IMR-90 (cell line): ENCODE results near the gene KDM1A. TPM values are rescaled to one million over a fixed set of nuclear protein-coding genes. Genes with fewer than 3 reads are reported as not detected.

ENCODE experiments used
- ATAC-seq: fragments of 200-7000 bp; cut with Tn5 transposase; 2 replicates; pipeline ENCODE4 v1.9.1; 2020; ENCODE audit warnings: low read depth, mild to moderate bottlenecking, moderate library complexity
- BruUV-seq: library from RNA; stranded (reverse); fragments of 400-500 nt; replicated peaks from 2 replicates; lab custom pipeline; 2021; lab: Mats Ljungman, UMichigan
- CTCF ChIA-PET: fragments of 300-600 bp; formaldehyde crosslinking; extraction: SDS; loops from one replicate; lab custom pipeline; 2021; ENCODE audit warnings: antibody characterized with exemption; lab: Yijun Ruan, JAX
- POLR2A ChIA-PET: fragments of 300-600 bp; sonication (Branson Sonifier 250); formaldehyde crosslinking; loops from one replicate; lab custom pipeline; 2022; ENCODE audit warnings: antibody characterized with exemption; ENCODE audit not compliant: unreplicated experiment; lab: Charles Lee
- DNase-seq: peaks from one replicate; pipeline ENCODE4 v3.0.0; 2013
- H2AFZ ChIP-seq: replicated peaks from 2 replicates; pipeline ENCODE3; 2013; ENCODE audit warnings: low read length, mild to moderate bottlenecking; ENCODE audit not compliant: poor library complexity
- H2AK5ac ChIP-seq: 2 replicates; pipeline ENCODE4 v1.6.1; 2013; ENCODE audit warnings: low read depth, low read length, inconsistent platforms
- H2AK9ac ChIP-seq: replicated peaks from 2 replicates; pipeline ENCODE3; 2013; ENCODE audit warnings: mild to moderate bottlenecking, low read depth, low read length, moderate library complexity; ENCODE audit not compliant: poor library complexity
- H2BK120ac ChIP-seq: 2 replicates; pipeline ENCODE4 v1.6.1; 2013; ENCODE audit warnings: low read depth, low read length, inconsistent platforms
- H2BK15ac ChIP-seq: 3 replicates; pipeline ENCODE4 v1.6.1; 2013; ENCODE audit warnings: low read depth, low read length, inconsistent platforms
- H2BK20ac ChIP-seq: 2 replicates; pipeline ENCODE4 v1.6.1; 2013; ENCODE audit warnings: low read depth, mild to moderate bottlenecking, inconsistent platforms, low read length, moderate library complexity
- H2BK5ac ChIP-seq: 2 replicates; pipeline ENCODE4 v1.6.1; 2013; ENCODE audit warnings: mild to moderate bottlenecking, low read depth, low read length, inconsistent platforms; ENCODE audit not compliant: poor library complexity, severe bottlenecking
- H3K14ac ChIP-seq: replicated peaks from 2 replicates; pipeline ENCODE4 v1.6.1; 2013; ENCODE audit warnings: low read depth, low read length, inconsistent platforms
- H3K18ac ChIP-seq: 2 replicates; pipeline ENCODE4 v1.6.1; 2013; ENCODE audit warnings: low read depth, low read length, control low read depth
- H3K23ac ChIP-seq: 2 replicates; pipeline ENCODE4 v1.6.1; 2013; ENCODE audit warnings: low read depth, low read length, inconsistent platforms
- H3K27ac ChIP-seq: 2 replicates; pipeline ENCODE4 v1.5.1; 2013; ENCODE audit warnings: mild to moderate bottlenecking, control low read depth, low read length; ENCODE audit not compliant: insufficient read depth
- H3K27me3 ChIP-seq: 2 replicates; pipeline ENCODE4 v1.6.1; 2013; ENCODE audit warnings: low read length; ENCODE audit not compliant: control insufficient read depth, insufficient read depth
- H3K36me3 ChIP-seq: 2 replicates; pipeline ENCODE4 v1.6.1; 2013; ENCODE audit warnings: low read length, mixed read lengths; ENCODE audit not compliant: control insufficient read depth, insufficient read depth
- H3K4ac ChIP-seq: 2 replicates; pipeline ENCODE4 v1.6.1; 2013; ENCODE audit warnings: low read depth, low read length, inconsistent platforms
- H3K4me1 ChIP-seq: 2 replicates; pipeline ENCODE4 v1.6.1; 2013; ENCODE audit warnings: low read length, mixed read lengths; ENCODE audit not compliant: control insufficient read depth, insufficient read depth
- H3K4me2 ChIP-seq: 2 replicates; pipeline ENCODE4 v1.6.1; 2013; ENCODE audit warnings: low read depth, mild to moderate bottlenecking, control low read depth, low read length, moderate library complexity
- H3K4me3 ChIP-seq: 2 replicates; pipeline ENCODE4 v1.5.1; 2013; ENCODE audit warnings: low read depth, mild to moderate bottlenecking, control low read depth, low read length, moderate library complexity; ENCODE audit not compliant: insufficient read depth
- H3K56ac ChIP-seq: 2 replicates; pipeline ENCODE4 v1.6.1; 2013; ENCODE audit warnings: low read length, inconsistent platforms; ENCODE audit not compliant: insufficient read depth; ENCODE audit errors: extremely low read depth
- H3K79me1 ChIP-seq, 2 experiments: 2 replicates each; pipeline ENCODE4 v1.6.1; 2013; ENCODE audit warnings: low read length in 2 of 2, inconsistent platforms in 1 of 2, low read depth in 1 of 2
- H3K9ac ChIP-seq: 2 replicates; pipeline ENCODE4 v1.6.1; 2013; ENCODE audit warnings: low read depth, low read length, control low read depth
- H3K9me1 ChIP-seq: 2 replicates; pipeline ENCODE4 v1.6.1; 2013; ENCODE audit warnings: low read length, inconsistent platforms; ENCODE audit not compliant: insufficient read depth
- H3K9me3 ChIP-seq: 2 replicates; pipeline ENCODE4 v1.6.1; 2013; ENCODE audit warnings: low read length; ENCODE audit not compliant: control insufficient read depth, insufficient read depth
- H4K20me1 ChIP-seq: 2 replicates; pipeline ENCODE4 v1.6.1; 2013; ENCODE audit warnings: low read length, inconsistent platforms; ENCODE audit not compliant: insufficient read depth
- H4K5ac ChIP-seq: 2 replicates; pipeline ENCODE4 v1.6.1; 2013; ENCODE audit warnings: mild to moderate bottlenecking, low read depth, low read length, control low read depth
- H4K8ac ChIP-seq, 2 experiments: 2 replicates each; pipeline ENCODE4 v1.6.1; 2013; ENCODE audit warnings: low read depth in 2 of 2, low read length in 2 of 2, control low read depth in 1 of 2, inconsistent platforms in 1 of 2
- H4K91ac ChIP-seq: 2 replicates; pipeline ENCODE4 v1.6.1; 2013; ENCODE audit warnings: low read depth, low read length, inconsistent platforms; ENCODE audit not compliant: insufficient read depth
- CEBPB ChIP-seq: IDR thresholded peaks from 2 replicates; pipeline ENCODE4 v1.6.1; 2012; ENCODE audit warnings: low read depth, low read length, improper control_type of control experiment
- MAFK ChIP-seq: IDR thresholded peaks from 2 replicates; pipeline ENCODE4 v1.6.1; 2012; ENCODE audit warnings: low read depth, low read length, improper control_type of control experiment
- POLR2A ChIP-seq: IDR thresholded peaks from 2 replicates; pipeline ENCODE4 v1.6.1; 2012; ENCODE audit warnings: mild to moderate bottlenecking, low read depth, low read length
- RAD21 ChIP-seq: IDR thresholded peaks from 2 replicates; pipeline ENCODE4 v1.6.1; 2012; ENCODE audit warnings: low read length, improper control_type of control experiment
- WGBS, 2 experiments: methylation state at CpG; one replicate each; pipeline versions ENCODE4 v1.1.5 to v1.1.7; 2013; ENCODE audit warnings: missing lambda C conversion rate in 2 of 2; ENCODE audit not compliant: insufficient read length in 1 of 2; ENCODE audit errors: extremely low coverage in 2 of 2; 5-methylcytosine and 5-hydroxymethylcytosine counted together
- dilution Hi-C: fragments of 300-500 bp; cut with HindIII; formaldehyde crosslinking; loops from one replicate; pipeline ENCODE4 v1.14.3; 2018; ENCODE audit warnings: low sequenced_read_pairs; ENCODE audit not compliant: unreplicated experiment
- in situ Hi-C: fragments of 300-500 bp; cut with MboI; formaldehyde crosslinking; loops from 3 replicates; pipeline ENCODE4 v1.14.3; 2019; ENCODE audit warnings: low sequenced_read_pairs, inconsistent platforms, mixed read lengths
- intact Hi-C: fragments of 100-400 bp; cut with micrococcal nuclease; formaldehyde crosslinking; loops from 2 replicates; pipeline ENCODE4 v1.10.0; 2022
- polyA plus RNA-seq, 3 experiments: library from polyadenylated mRNA; depleted of rRNA; stranded (reverse); fragments of >200 nt; gene quantifications; 2 replicates each; pipeline ENCODE4 v1.2.3, GENCODE V29; 2012; ENCODE audit warnings: low replicate concordance in 1 of 3
- total RNA-seq: library from RNA; depleted of rRNA; stranded (reverse); fragments of >200 nt; gene quantifications from 2 replicates; pipeline ENCODE4 v1.2.3, GENCODE V29; 2012
- TF ChIP-seq, protein P1 (sequence below): fragments of 150-350 bp; IDR thresholded peaks from 2 replicates; pipeline ENCODE4 v1.6.1; 2016; ENCODE audit warnings: low read depth, mild to moderate bottlenecking, low read length, moderate library complexity, borderline replicate concordance

KDM1A gene
- total and polyA plus RNA-seq, 2 of the 4 experiments (the other 2 are of a cell fraction): 58.7 to 104 TPM

GRCh38 chr1:23088027-23088426 lies 68.8 kb downstream of the KDM1A start:
- in situ Hi-C loops: no loop called here

More at GRCh38 chr1:23088027-23088426, 68.8 kb downstream of the KDM1A start:
- no peak overlapping the region for H3K14ac ChIP-seq
- WGBS, 2 experiments: no CpG with 5 or more reads among the region's 2 CpGs
- no peak overlapping the region for H2BK5ac ChIP-seq
- peaks cover 36 to 77% of the 10 kb centered on the region in 2 experiments for H3K79me1 ChIP-seq
- H4K8ac ChIP-seq: no peak overlapping the region
- no peak overlapping the region for H3K4ac ChIP-seq
- H4K20me1 ChIP-seq: peaks cover 33% of the 10 kb centered on the region; the same call in 1 of the 2 replicates
- TF ChIP-seq POLR2A: no peak
- TF ChIP-seq RAD21: no peak
- no peak for TF ChIP-seq CEBPB
- TF ChIP-seq MAFK: no peak
- TF ChIP-seq, protein P1, sequence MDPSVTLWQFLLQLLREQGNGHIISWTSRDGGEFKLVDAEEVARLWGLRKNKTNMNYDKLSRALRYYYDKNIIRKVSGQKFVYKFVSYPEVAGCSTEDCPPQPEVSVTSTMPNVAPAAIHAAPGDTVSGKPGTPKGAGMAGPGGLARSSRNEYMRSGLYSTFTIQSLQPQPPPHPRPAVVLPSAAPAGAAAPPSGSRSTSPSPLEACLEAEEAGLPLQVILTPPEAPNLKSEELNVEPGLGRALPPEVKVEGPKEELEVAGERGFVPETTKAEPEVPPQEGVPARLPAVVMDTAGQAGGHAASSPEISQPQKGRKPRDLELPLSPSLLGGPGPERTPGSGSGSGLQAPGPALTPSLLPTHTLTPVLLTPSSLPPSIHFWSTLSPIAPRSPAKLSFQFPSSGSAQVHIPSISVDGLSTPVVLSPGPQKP: no peak
- H3K23ac ChIP-seq: no peak overlapping the region
- H2AK5ac ChIP-seq: no peak overlapping the region
- no peaks in the 10 kb centered on the region for H3K27me3 ChIP-seq
- H3K4me1 ChIP-seq: no peaks in the 10 kb centered on the region
- no peaks in the 10 kb centered on the region for H3K9me3 ChIP-seq
- no peak overlapping the region for H2BK15ac ChIP-seq
- H2BK120ac ChIP-seq: no peak overlapping the region
- H4K5ac ChIP-seq: no peak overlapping the region
- peaks cover 11% of the 10 kb centered on the region; the same call in 1 of the 2 replicates for H3K9me1 ChIP-seq
- H3K9ac ChIP-seq: no peak overlapping the region
- no peak overlapping the region for H3K4me2 ChIP-seq
- intact Hi-C loops: no loop called here
- H3K56ac ChIP-seq: no peak overlapping the region
- ATAC-seq (no peak), DNase-seq (no peak)
- ChIA-PET CTCF (interaction anchor here (0.6 to 0.8 kb wide), 2 partner anchors 9 to 186 kb away, joined by 3 to 6 read pairs; no protein-coding TSS in a partner anchor), POLR2A (no interaction called here)
- H3K36me3 ChIP-seq: peaks cover 78% of the 10 kb centered on the region
- no peak overlapping the region for H3K27ac ChIP-seq
- no peak overlapping the region for H2AK9ac ChIP-seq
- no peak overlapping the region for H3K18ac ChIP-seq
- BruUV-seq: TSS peak; percentile 6
- dilution Hi-C loops: no loop called here
- H2BK20ac ChIP-seq: no peak overlapping the region
- no peak overlapping the region for H2AFZ ChIP-seq
- H3K4me3 ChIP-seq: no peak overlapping the region
- H4K91ac ChIP-seq: no peak overlapping the region
